ENCODE results near the gene ZNF446.
"Not testable (repeated sequence)": the region's sequence is repeated elsewhere in the genome, so short reads cannot be mapped to it uniquely, and the experiment has no call there.

The ZNF446 gene

GRCh38 chr19:58499021-58499927 lies 23.1 kb downstream of the ZNF446 start:
- H3K14ac ChIP-seq (ENCODE audit: low read length): peak overlapping the region; percentile 47
- H3K27ac ChIP-seq (replicated peaks; ENCODE audit: low read length): peak overlapping the region; percentile 89
- no peak overlapping the region for H3K4ac ChIP-seq (ENCODE audit: low read length)

GRCh38 chr19:58500242-58500641 lies 24.1 kb downstream of the ZNF446 start:
- Histone ChIP-seq H3K27me3 (ENCODE audit: control insufficient read depth in 3 of 3, insufficient read depth in 3 of 3, low read depth in 1 of 3, low read length in 3 of 3) (no peaks in the 10 kb centered on the region), H3K4ac (ENCODE audit: low read length) (no peak overlapping the region), H2BK5ac (ENCODE audit: low read length) (peak overlapping the region; percentile 55), H2AFZ (ENCODE audit: low read length) (no peak overlapping the region), H4K91ac (ENCODE audit: low read depth, low read length, poor library complexity) (no peak overlapping the region), H3K14ac (ENCODE audit: low read length) (no peak overlapping the region), H3K23ac (ENCODE audit: low read depth, low read length, poor library complexity) (no peak overlapping the region), H4K8ac (ENCODE audit: low read depth, low read length) (peak overlapping the region; percentile 94), H3K4me3 (ENCODE audit: low read length in 2 of 2) (peak overlapping the region in 1 of 2 donors; percentile 60), H2BK15ac (ENCODE audit: low read length) (no peak overlapping the region), H2AK5ac (ENCODE audit: low read depth, low read length) (peak overlapping the region; percentile 86), H3K27ac (replicated peaks; ENCODE audit: low read length) (no peak overlapping the region), H3K9me3 (replicated peaks in 1 of 2; ENCODE audit: control insufficient read depth in 2 of 2, insufficient read depth in 1 of 2, low read depth in 1 of 2, low read length in 2 of 2) (peaks cover 0 to 2% of the 10 kb centered on the region in 2 donors), H2BK12ac (ENCODE audit: low read length) (no peak overlapping the region), H2BK120ac (ENCODE audit: low read depth, low read length) (peak overlapping the region; percentile 65), H3K36me3 (replicated peaks in 1 of 2; ENCODE audit: control insufficient read depth in 2 of 2, insufficient read depth in 2 of 2, low read length in 2 of 2) (no peaks in the 10 kb centered on the region), H3K79me1 (ENCODE audit: low read depth, low read length) (peaks cover 8% of the 10 kb centered on the region), H3K4me2 (ENCODE audit: insufficient read depth, low read length, poor library complexity, severe bottlenecking) (peak overlapping the region; percentile 75), H3K4me1 (ENCODE audit: control insufficient read depth in 2 of 2, insufficient read depth in 1 of 2, low read depth in 1 of 2, low read length in 2 of 2) (peaks cover 8 to 17% of the 10 kb centered on the region in 2 donors), H3K9ac (ENCODE audit: low read depth, low read length, poor library complexity) (peak overlapping the region; percentile 87), H3K18ac (ENCODE audit: low read length) (no peak overlapping the region)
- DNase-seq (ENCODE audit: low spot score): no peak
- no CpG with 5 or more reads among the region's 14 CpGs for WGBS, 2 donors (ENCODE audit: extremely low coverage in 2 of 2, insufficient read length in 2 of 2, insufficient replicate concordance in 1 of 2)

More at GRCh38 chr19:58499021-58499927, 23.1 kb downstream of the ZNF446 start:
- Histone ChIP-seq H3K27me3 (ENCODE audit: control insufficient read depth in 3 of 3, insufficient read depth in 3 of 3, low read depth in 1 of 3, low read length in 3 of 3) (no peaks in the 10 kb centered on the region), H3K18ac (ENCODE audit: low read length) (peak overlapping the region; percentile 94), H3K4me3 (ENCODE audit: low read length in 2 of 2) (peak overlapping the region; percentile 60 to 85), H2AFZ (ENCODE audit: low read length) (peak overlapping the region; percentile 97), H2BK12ac (ENCODE audit: low read length) (peak overlapping the region; percentile 30), H3K4me1 (ENCODE audit: control insufficient read depth in 2 of 2, insufficient read depth in 1 of 2, low read depth in 1 of 2, low read length in 2 of 2) (peaks cover 8 to 17% of the 10 kb centered on the region in 2 donors), H2BK5ac (ENCODE audit: low read length) (peak overlapping the region; percentile 80), H3K36me3 (replicated peaks in 1 of 2; ENCODE audit: control insufficient read depth in 2 of 2, insufficient read depth in 2 of 2, low read length in 2 of 2) (no peaks in the 10 kb centered on the region), H4K91ac (ENCODE audit: low read depth, low read length, poor library complexity) (no peak overlapping the region), H3K9me3 (replicated peaks in 1 of 2; ENCODE audit: control insufficient read depth in 2 of 2, insufficient read depth in 1 of 2, low read depth in 1 of 2, low read length in 2 of 2) (peaks cover 0 to 2% of the 10 kb centered on the region in 2 donors), H2AK5ac (ENCODE audit: low read depth, low read length) (peak overlapping the region; percentile 86), H2BK120ac (ENCODE audit: low read depth, low read length) (peak overlapping the region; percentile 65), H3K9ac (ENCODE audit: low read depth, low read length, poor library complexity) (peak overlapping the region; percentile 87), H3K4me2 (ENCODE audit: insufficient read depth, low read length, poor library complexity, severe bottlenecking) (peak overlapping the region; percentile 90), H4K8ac (ENCODE audit: low read depth, low read length) (no peak overlapping the region), H3K23ac (ENCODE audit: low read depth, low read length, poor library complexity) (peak overlapping the region; percentile 90), H3K79me1 (ENCODE audit: low read depth, low read length) (peaks cover 8% of the 10 kb centered on the region), H2BK15ac (ENCODE audit: low read length) (peak overlapping the region; percentile 10)
- WGBS, 2 donors (ENCODE audit: extremely low coverage in 2 of 2, insufficient read length in 2 of 2, insufficient replicate concordance in 1 of 2): no CpG with 5 or more reads among the region's 60 CpGs
- peak; percentile 97 for DNase-seq (ENCODE audit: low spot score)

GRCh38 chr19:58507602-58508223 lies 31.6 kb downstream of the ZNF446 start:
- H3K79me1 ChIP-seq (ENCODE audit: low read depth, low read length); H3K14ac ChIP-seq (ENCODE audit: low read length); H2AK5ac ChIP-seq (ENCODE audit: low read depth, low read length); H3K27me3 ChIP-seq (ENCODE audit: control insufficient read depth in 3 of 3, insufficient read depth in 3 of 3, low read depth in 1 of 3, low read length in 3 of 3); H4K91ac ChIP-seq (ENCODE audit: low read depth, low read length, poor library complexity); H3K23ac ChIP-seq (ENCODE audit: low read depth, low read length, poor library complexity); H3K27ac ChIP-seq (replicated peaks; ENCODE audit: low read length); H3K36me3 ChIP-seq (replicated peaks in 1 of 2; ENCODE audit: control insufficient read depth in 2 of 2, insufficient read depth in 2 of 2, low read length in 2 of 2); H3K4me3 ChIP-seq (ENCODE audit: low read length in 2 of 2); H3K4me2 ChIP-seq (ENCODE audit: insufficient read depth, low read length, poor library complexity, severe bottlenecking); DNase-seq (ENCODE audit: low spot score); H2BK12ac ChIP-seq (ENCODE audit: low read length); H3K4ac ChIP-seq (ENCODE audit: low read length); H2BK120ac ChIP-seq (ENCODE audit: low read depth, low read length); H3K9me3 ChIP-seq (replicated peaks in 1 of 2; ENCODE audit: control insufficient read depth in 2 of 2, insufficient read depth in 1 of 2, low read depth in 1 of 2, low read length in 2 of 2); H2BK15ac ChIP-seq (ENCODE audit: low read length); H3K18ac ChIP-seq (ENCODE audit: low read length); H3K4me1 ChIP-seq (ENCODE audit: control insufficient read depth in 2 of 2, insufficient read depth in 1 of 2, low read depth in 1 of 2, low read length in 2 of 2); H3K9ac ChIP-seq (ENCODE audit: low read depth, low read length, poor library complexity); H2BK5ac ChIP-seq (ENCODE audit: low read length); H4K8ac ChIP-seq (ENCODE audit: low read depth, low read length); H2AFZ ChIP-seq (ENCODE audit: low read length): not testable (repeated sequence)
- no CpG with 5 or more reads among the region's 8 CpGs for WGBS, 2 donors (ENCODE audit: extremely low coverage in 2 of 2, insufficient read length in 2 of 2, insufficient replicate concordance in 1 of 2)

GRCh38 chr19:58509731-58510083 lies 33.6 kb downstream of the ZNF446 start:
- no peak overlapping the region for H3K23ac ChIP-seq (ENCODE audit: low read depth, low read length, poor library complexity)
- H3K4me2 ChIP-seq (ENCODE audit: insufficient read depth, low read length, poor library complexity, severe bottlenecking): no peak overlapping the region
- H4K91ac ChIP-seq (ENCODE audit: low read depth, low read length, poor library complexity): no peak overlapping the region
- no peak overlapping the region for H2BK120ac ChIP-seq (ENCODE audit: low read depth, low read length)
- H3K36me3 ChIP-seq (replicated peaks in 1 of 2; ENCODE audit: control insufficient read depth in 2 of 2, insufficient read depth in 2 of 2, low read length in 2 of 2): peaks cover 5 to 21% of the 10 kb centered on the region in 2 donors
- H3K4me1 ChIP-seq (ENCODE audit: control insufficient read depth in 2 of 2, insufficient read depth in 1 of 2, low read depth in 1 of 2, low read length in 2 of 2): peaks cover 0 to 6% of the 10 kb centered on the region in 2 donors
- H3K4ac ChIP-seq (ENCODE audit: low read length): no peak overlapping the region
- no peak overlapping the region for H2BK15ac ChIP-seq (ENCODE audit: low read length)
- H3K27ac ChIP-seq (replicated peaks; ENCODE audit: low read length): no peak overlapping the region
- no peak overlapping the region for H2BK12ac ChIP-seq (ENCODE audit: low read length)
- no peak overlapping the region for H3K9ac ChIP-seq (ENCODE audit: low read depth, low read length, poor library complexity)
- no peak overlapping the region for H3K14ac ChIP-seq (ENCODE audit: low read length)
- no peak for DNase-seq (ENCODE audit: low spot score)
- H2AK5ac ChIP-seq (ENCODE audit: low read depth, low read length): no peak overlapping the region
- no peaks in the 10 kb centered on the region for H3K9me3 ChIP-seq (replicated peaks in 1 of 2; ENCODE audit: control insufficient read depth in 2 of 2, insufficient read depth in 1 of 2, low read depth in 1 of 2, low read length in 2 of 2)
- no peak overlapping the region for H4K8ac ChIP-seq (ENCODE audit: low read depth, low read length)
- no peaks in the 10 kb centered on the region for H3K27me3 ChIP-seq (ENCODE audit: control insufficient read depth in 3 of 3, insufficient read depth in 3 of 3, low read depth in 1 of 3, low read length in 3 of 3)
- no peak overlapping the region for H2BK5ac ChIP-seq (ENCODE audit: low read length)
- H3K18ac ChIP-seq (ENCODE audit: low read length): no peak overlapping the region
- WGBS, 2 donors (ENCODE audit: extremely low coverage in 2 of 2, insufficient read length in 2 of 2, insufficient replicate concordance in 1 of 2): no CpG with 5 or more reads among the region's 11 CpGs
- H2AFZ ChIP-seq (ENCODE audit: low read length): no peak overlapping the region
- no peak overlapping the region for H3K4me3 ChIP-seq (ENCODE audit: low read length in 2 of 2)
- no peaks in the 10 kb centered on the region for H3K79me1 ChIP-seq (ENCODE audit: low read depth, low read length)

Data from neuronal stem cell (in vitro differentiated cells).